ENCODE measurements around the gene HIVEP3. TPM values are rescaled to one million over a fixed set of nuclear protein-coding genes. Genes with fewer than 3 reads are reported as not detected.

The HIVEP3 gene
- total RNA-seq, 1 donor from 2014 or later: 0.37 TPM

DNA sequence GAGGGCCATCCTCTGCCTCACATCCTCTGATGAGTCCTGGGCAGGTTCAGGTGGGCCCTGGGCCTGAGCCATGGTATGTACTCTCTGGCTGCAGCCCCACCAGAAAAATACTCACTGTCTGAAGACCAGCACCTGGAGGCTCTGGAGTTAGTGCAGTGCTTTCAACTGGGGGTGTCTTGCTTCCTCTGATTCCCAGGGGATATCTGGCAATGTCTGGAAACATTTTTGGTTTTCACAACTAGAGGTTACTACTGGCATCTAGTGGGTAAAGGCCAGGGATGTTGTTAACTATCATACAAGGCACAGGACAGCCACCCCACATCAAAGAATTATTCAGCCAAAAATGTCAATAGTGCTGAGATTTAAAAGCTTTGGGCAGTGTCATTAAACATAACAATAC lies 152.7 kb downstream of the HIVEP3 start:
- Histone ChIP-seq H3K9ac (no peak overlapping the region), H3K4me3 (no peak overlapping the region), H3K36me3 (no peaks in the 10 kb centered on the region), H3K79me2 (ENCODE audit: low read depth) (no peaks in the 10 kb centered on the region), H3K4me1 (no peaks in the 10 kb centered on the region), H4K20me1 (ENCODE audit: low read depth) (no peaks in the 10 kb centered on the region), H3F3A (ENCODE audit: low read depth) (no peaks in the 10 kb centered on the region), H3K27ac (no peak overlapping the region), H2AFZ (replicated peaks) (no peak overlapping the region), H3K27me3 (no peaks in the 10 kb centered on the region), H3K9me3 (ENCODE audit: low read depth) (no peaks in the 10 kb centered on the region), H3K4me2 (no peak overlapping the region)
- H3K4me3 Mint-ChIP-seq: no peak overlapping the region
- no peaks in the 10 kb centered on the region for H3K9me3 Mint-ChIP-seq
- no peak overlapping the region for H3K27ac Mint-ChIP-seq
- H3K36me3 Mint-ChIP-seq: no peaks in the 10 kb centered on the region
- peaks cover 3% of the 10 kb centered on the region for H3K4me1 Mint-ChIP-seq
- DNase-seq (ENCODE audit: low spot score): no peak
- TF ChIP-seq EZH2 (IDR thresholded peaks at IDR 0.05) (no peak), CTCF (IDR thresholded peaks at IDR 0.05) (no peak), EZH2phosphoT487 (IDR thresholded peaks at IDR 0.05) (no peak)
- peaks cover 7% of the 10 kb centered on the region for H3K27me3 Mint-ChIP-seq (ENCODE audit: insufficient read depth, low read depth)

DNA sequence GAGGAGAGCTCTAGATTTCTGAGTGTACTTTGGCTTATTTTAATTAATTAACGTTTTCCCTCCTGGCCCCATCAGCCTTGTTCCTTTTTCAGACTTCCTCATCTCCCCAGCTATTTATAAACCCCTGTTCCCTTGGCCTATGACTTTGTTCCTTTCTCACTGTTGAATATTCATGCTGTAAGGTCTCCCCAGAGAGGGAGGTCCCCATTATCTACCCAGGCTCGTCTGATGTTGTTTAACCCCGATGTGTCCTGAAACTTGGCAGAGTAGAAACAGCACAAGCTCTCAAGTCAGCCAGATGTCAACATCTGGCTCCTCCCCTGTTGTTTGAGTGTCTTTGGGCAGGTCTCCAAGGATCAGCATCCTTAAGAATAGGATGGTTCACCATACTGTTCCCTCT lies 153.6 kb downstream of the HIVEP3 start:
- Histone ChIP-seq H3K4me1 (no peaks in the 10 kb centered on the region), H4K20me1 (ENCODE audit: low read depth) (no peaks in the 10 kb centered on the region), H3K9me3 (ENCODE audit: low read depth) (no peaks in the 10 kb centered on the region), H3K9ac (no peak overlapping the region), H3K4me2 (no peak overlapping the region), H3K36me3 (no peaks in the 10 kb centered on the region), H3F3A (ENCODE audit: low read depth) (no peaks in the 10 kb centered on the region), H3K27ac (no peak overlapping the region), H2AFZ (replicated peaks) (no peak overlapping the region), H3K27me3 (no peaks in the 10 kb centered on the region), H3K79me2 (ENCODE audit: low read depth) (no peaks in the 10 kb centered on the region), H3K4me3 (no peak overlapping the region)
- Mint-ChIP-seq H3K27ac (no peak overlapping the region), H3K9me3 (no peaks in the 10 kb centered on the region), H3K4me1 (peaks cover 5% of the 10 kb centered on the region), H3K27me3 (ENCODE audit: insufficient read depth, low read depth) (peaks cover 7% of the 10 kb centered on the region), H3K36me3 (no peaks in the 10 kb centered on the region), H3K4me3 (no peak overlapping the region)
- no peak for TF ChIP-seq EZH2 (IDR thresholded peaks at IDR 0.05)
- DNase-seq (ENCODE audit: low spot score): no peak

GRCh38 chr1:41764656-41765055 lies 154.1 kb downstream of the HIVEP3 start:
- H3K4me2 ChIP-seq: no peak overlapping the region
- no peak for DNase-seq (ENCODE audit: low spot score)
- no peaks in the 10 kb centered on the region for H4K20me1 ChIP-seq (ENCODE audit: low read depth)
- H3K9me3 Mint-ChIP-seq: no peaks in the 10 kb centered on the region
- no peak overlapping the region for H3K9ac ChIP-seq
- no peak overlapping the region for H3K27ac Mint-ChIP-seq
- H3K27me3 Mint-ChIP-seq (ENCODE audit: insufficient read depth, low read depth): peaks cover 7% of the 10 kb centered on the region
- no peak overlapping the region for H3K4me3 ChIP-seq
- H3K4me1 ChIP-seq: no peaks in the 10 kb centered on the region
- H2AFZ ChIP-seq (replicated peaks): no peak overlapping the region
- H3K36me3 Mint-ChIP-seq: no peaks in the 10 kb centered on the region
- TF ChIP-seq CTCF (IDR thresholded peaks at IDR 0.05) (no peak), EZH2 (IDR thresholded peaks at IDR 0.05) (no peak), EZH2phosphoT487 (IDR thresholded peaks at IDR 0.05) (no peak)
- peaks cover 5% of the 10 kb centered on the region for H3K4me1 Mint-ChIP-seq
- H3K9me3 ChIP-seq (ENCODE audit: low read depth): no peaks in the 10 kb centered on the region
- no peak overlapping the region for H3K27ac ChIP-seq
- no peaks in the 10 kb centered on the region for H3F3A ChIP-seq (ENCODE audit: low read depth)
- no peaks in the 10 kb centered on the region for H3K79me2 ChIP-seq (ENCODE audit: low read depth)
- H3K27me3 ChIP-seq: no peaks in the 10 kb centered on the region
- no peaks in the 10 kb centered on the region for H3K36me3 ChIP-seq
- H3K4me3 Mint-ChIP-seq: no peak overlapping the region

- DNase-seq (ENCODE audit: low spot score): no peak
- no peaks in the 10 kb centered on the region for H3F3A ChIP-seq (ENCODE audit: low read depth)
- H3K27me3 ChIP-seq: no peaks in the 10 kb centered on the region
- H3K27ac ChIP-seq: no peak overlapping the region
- H3K9ac ChIP-seq: no peak overlapping the region
- TF ChIP-seq CTCF (IDR thresholded peaks at IDR 0.05) (no peak), EZH2phosphoT487 (IDR thresholded peaks at IDR 0.05) (no peak), EZH2 (IDR thresholded peaks at IDR 0.05) (no peak)
- H3K27me3 Mint-ChIP-seq (ENCODE audit: insufficient read depth, low read depth): peaks cover 7% of the 10 kb centered on the region
- no peak overlapping the region for H3K27ac Mint-ChIP-seq
- no peak overlapping the region for H3K4me3 Mint-ChIP-seq
- no peaks in the 10 kb centered on the region for H3K9me3 ChIP-seq (ENCODE audit: low read depth)
- no peaks in the 10 kb centered on the region for H4K20me1 ChIP-seq (ENCODE audit: low read depth)
- H2AFZ ChIP-seq (replicated peaks): no peak overlapping the region
- no peak overlapping the region for H3K4me3 ChIP-seq
- H3K9me3 Mint-ChIP-seq: no peaks in the 10 kb centered on the region
- H3K79me2 ChIP-seq (ENCODE audit: low read depth): no peaks in the 10 kb centered on the region
- no peaks in the 10 kb centered on the region for H3K36me3 ChIP-seq
- no peaks in the 10 kb centered on the region for H3K4me1 ChIP-seq
- H3K4me2 ChIP-seq: no peak overlapping the region
- no peaks in the 10 kb centered on the region for H3K36me3 Mint-ChIP-seq
- H3K4me1 Mint-ChIP-seq: peaks cover 5% of the 10 kb centered on the region
Observed at GRCh38 chr1:41762777-41763176, 155.9 kb downstream of the HIVEP3 start.
